Right atrium auricular region (tissue), 2 donors: ENCODE data around the gene MYO1E. TPM values are rescaled to one million over a fixed set of nuclear protein-coding genes. Genes with fewer than 3 reads are reported as not detected.

ENCODE experiments used
- DNase-seq: peaks from one replicate; pipeline ENCODE4 v3.0.0-alpha.2; 2019; ENCODE audit warnings: low spot score
- H3K27ac ChIP-seq, 2 donors: fragments of 200-600 bp; sonication (generic); 1 replicate in 1 of 2; 2 replicates in 1 of 2; pipeline ENCODE4 v1.5.1; 2016 to 2019
- H3K27me3 ChIP-seq, 2 donors: fragments of 200-600 bp; sonication (generic); one replicate each; pipeline versions ENCODE4 v1.5.1 to v1.6.0; 2017 to 2019
- H3K36me3 ChIP-seq: fragments of 200-600 bp; sonication (generic); one replicate; pipeline ENCODE4 v1.5.1; 2016
- H3K4me1 ChIP-seq, 2 donors: fragments of 200-600 bp; sonication (generic); one replicate each; pipeline versions ENCODE4 v1.5.1 to v1.6.0; 2017 to 2019
- H3K4me3 ChIP-seq, 2 donors: fragments of 200-600 bp; sonication (generic); 1 replicate in 1 of 2; 2 replicates in 1 of 2; pipeline ENCODE4 v1.5.1; 2017 to 2019; ENCODE audit warnings: mild to moderate bottlenecking in 1 of 2, moderate library complexity in 1 of 2
- H3K9me3 ChIP-seq, 2 donors: fragments of 200-600 bp; sonication (generic); one replicate each; pipeline ENCODE4 v1.5.1; 2019
- total RNA-seq, 2 donors: library from RNA; depleted of rRNA; stranded (reverse); fragments of >200 nt; gene quantifications; one replicate each; pipeline ENCODE4 v1.1.0, GENCODE V29; 2016
- TF ChIP-seq, protein P1 (sequence below), 2 donors: fragments of 200-600 bp; sonication (generic); IDR thresholded peaks; one replicate each; pipeline ENCODE4 v1.5.1; 2019; ENCODE audit warnings: antibody characterized with exemption in 2 of 2

Gene MYO1E
- total RNA-seq, 2 donors from 2014 or later: 9.6 to 17.2 TPM

DNA sequence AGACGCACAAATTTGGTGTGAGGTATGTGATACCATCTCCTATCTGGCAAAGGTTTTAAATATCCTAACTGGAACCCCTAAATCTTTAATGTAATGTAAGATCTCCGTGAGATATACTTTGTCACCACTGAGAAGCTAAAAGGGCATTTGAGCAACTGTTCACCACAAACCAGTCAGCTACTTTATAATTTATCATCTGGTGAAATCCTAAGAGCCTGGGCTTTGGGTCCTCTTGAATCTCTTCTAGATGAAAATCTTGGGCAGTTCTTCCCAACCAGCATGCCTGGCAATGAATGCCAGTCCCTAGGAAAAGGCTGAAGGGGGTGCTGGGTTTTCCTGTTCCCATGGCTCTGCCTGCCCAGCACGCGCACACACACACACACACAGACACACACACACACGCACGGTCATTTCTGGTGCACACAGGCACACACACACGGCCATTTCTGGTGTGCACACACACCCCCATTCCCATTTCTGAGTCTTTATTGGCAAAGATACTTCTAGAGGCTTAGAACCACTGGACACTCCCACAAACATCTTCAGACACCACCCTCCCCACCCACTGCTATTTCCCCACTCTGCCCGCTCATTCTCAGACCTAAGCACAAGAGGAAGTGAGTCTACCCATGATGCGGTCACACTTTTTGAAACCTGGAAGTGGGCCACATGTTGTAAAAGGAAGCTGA is 72.6 kb downstream of the MYO1E start:
- Histone ChIP-seq H3K27ac (peak overlapping the region; percentile 42 to 55), H3K36me3 (no peaks in the 10 kb centered on the region), H3K4me1 (peaks cover 0 to 34% of the 10 kb centered on the region in 2 donors), H3K9me3 (no peaks in the 10 kb centered on the region), H3K27me3 (no peaks in the 10 kb centered on the region), H3K4me3 (no peak overlapping the region)
- peak; percentile 91 for DNase-seq
- TF ChIP-seq, protein P1, sequence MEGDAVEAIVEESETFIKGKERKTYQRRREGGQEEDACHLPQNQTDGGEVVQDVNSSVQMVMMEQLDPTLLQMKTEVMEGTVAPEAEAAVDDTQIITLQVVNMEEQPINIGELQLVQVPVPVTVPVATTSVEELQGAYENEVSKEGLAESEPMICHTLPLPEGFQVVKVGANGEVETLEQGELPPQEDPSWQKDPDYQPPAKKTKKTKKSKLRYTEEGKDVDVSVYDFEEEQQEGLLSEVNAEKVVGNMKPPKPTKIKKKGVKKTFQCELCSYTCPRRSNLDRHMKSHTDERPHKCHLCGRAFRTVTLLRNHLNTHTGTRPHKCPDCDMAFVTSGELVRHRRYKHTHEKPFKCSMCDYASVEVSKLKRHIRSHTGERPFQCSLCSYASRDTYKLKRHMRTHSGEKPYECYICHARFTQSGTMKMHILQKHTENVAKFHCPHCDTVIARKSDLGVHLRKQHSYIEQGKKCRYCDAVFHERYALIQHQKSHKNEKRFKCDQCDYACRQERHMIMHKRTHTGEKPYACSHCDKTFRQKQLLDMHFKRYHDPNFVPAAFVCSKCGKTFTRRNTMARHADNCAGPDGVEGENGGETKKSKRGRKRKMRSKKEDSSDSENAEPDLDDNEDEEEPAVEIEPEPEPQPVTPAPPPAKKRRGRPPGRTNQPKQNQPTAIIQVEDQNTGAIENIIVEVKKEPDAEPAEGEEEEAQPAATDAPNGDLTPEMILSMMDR (IDR thresholded peaks at IDR 0.05): no peak

DNA sequence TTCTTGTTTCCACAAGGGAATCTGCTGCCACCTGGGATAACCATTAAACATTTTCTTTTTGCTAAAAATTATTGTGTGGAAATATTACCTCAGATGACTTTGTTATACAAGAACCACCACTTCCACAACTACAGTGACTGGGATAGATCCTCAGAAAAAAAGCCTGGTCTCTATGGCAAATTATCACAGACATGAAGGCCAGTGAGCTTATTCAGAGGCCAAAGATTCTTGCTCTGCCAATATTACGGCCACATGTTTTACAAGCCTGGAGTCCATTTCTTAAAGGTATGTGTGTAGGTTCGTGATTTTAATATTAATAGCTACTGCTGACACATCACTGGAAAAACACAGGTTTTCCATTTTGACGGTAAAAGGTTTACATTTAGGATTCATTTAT is 73.8 kb downstream of the MYO1E start:
- no peak for DNase-seq
- no peaks in the 10 kb centered on the region for H3K27me3 ChIP-seq
- H3K9me3 ChIP-seq: no peaks in the 10 kb centered on the region
- no peak overlapping the region for H3K27ac ChIP-seq
- H3K4me1 ChIP-seq: peaks cover 0 to 35% of the 10 kb centered on the region in 2 donors
- H3K36me3 ChIP-seq: no peaks in the 10 kb centered on the region
- TF ChIP-seq, protein P1 (IDR thresholded peaks at IDR 0.05): no peak
- no peak overlapping the region for H3K4me3 ChIP-seq

DNA sequence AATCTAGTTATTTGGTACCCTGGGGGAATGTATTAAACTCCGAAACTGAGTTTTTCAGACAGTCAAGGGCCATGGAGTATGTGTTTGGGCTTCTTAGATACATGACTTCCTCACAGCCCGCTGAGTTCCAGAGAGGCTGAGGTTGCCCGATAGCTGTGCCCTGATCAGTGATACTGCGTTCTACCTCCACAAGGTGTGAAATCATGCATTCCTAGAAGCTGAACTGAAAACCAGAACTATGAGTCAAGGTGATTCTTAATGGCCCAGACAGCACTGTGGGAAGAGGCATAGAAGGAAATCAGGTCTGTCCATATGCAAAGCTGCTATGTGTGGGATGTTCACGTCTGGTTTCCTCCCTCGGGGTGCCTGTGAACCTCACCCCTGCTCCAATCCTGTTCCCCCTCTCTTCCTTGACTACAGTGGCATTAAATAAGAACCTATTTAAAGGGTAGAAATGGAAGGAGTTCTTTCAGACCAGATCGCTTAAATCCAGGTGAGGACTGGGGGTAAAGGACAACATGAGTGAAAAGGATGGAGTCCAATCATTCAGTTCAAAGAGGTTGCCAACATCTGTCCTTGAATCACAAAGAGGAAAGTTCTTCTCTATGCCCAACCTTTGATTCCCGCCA is 74.3 kb downstream of the MYO1E start:
- Histone ChIP-seq H3K9me3 (no peaks in the 10 kb centered on the region), H3K4me3 (no peak overlapping the region), H3K36me3 (no peaks in the 10 kb centered on the region), H3K27me3 (no peaks in the 10 kb centered on the region), H3K27ac (no peak overlapping the region), H3K4me1 (peaks cover 0 to 35% of the 10 kb centered on the region in 2 donors)
- no peak for DNase-seq
- TF ChIP-seq, protein P1 (IDR thresholded peaks at IDR 0.05): no peak

DNA sequence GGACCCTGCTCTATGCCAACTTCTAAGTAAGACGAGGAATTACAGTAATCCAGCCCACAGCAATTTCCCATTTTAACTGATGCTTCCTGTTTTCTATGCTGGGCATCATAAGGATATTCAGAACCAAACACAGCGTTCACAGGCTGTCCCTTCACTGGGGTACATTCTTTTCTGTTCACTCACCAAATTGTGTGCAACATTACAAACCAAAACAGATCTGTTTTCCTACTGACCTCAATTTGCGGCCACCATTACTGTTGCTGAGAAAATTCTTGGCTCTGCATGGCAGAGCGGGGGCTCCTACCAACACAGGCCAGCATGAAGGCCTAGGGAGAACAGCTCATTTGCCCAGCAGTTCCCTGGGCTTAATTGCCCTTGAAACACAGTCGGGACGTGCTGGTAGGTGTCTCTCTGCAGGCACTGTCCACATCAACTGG is 76.5 kb downstream of the MYO1E start:
- TF ChIP-seq, protein P1 (IDR thresholded peaks at IDR 0.05): no peak
- Histone ChIP-seq H3K27me3 (no peaks in the 10 kb centered on the region), H3K9me3 (no peaks in the 10 kb centered on the region), H3K4me1 (peaks cover 0 to 43% of the 10 kb centered on the region in 2 donors), H3K27ac (peak overlapping the region; percentile 57 to 62), H3K36me3 (no peaks in the 10 kb centered on the region), H3K4me3 (no peak overlapping the region)
- DNase-seq: no peak

DNA sequence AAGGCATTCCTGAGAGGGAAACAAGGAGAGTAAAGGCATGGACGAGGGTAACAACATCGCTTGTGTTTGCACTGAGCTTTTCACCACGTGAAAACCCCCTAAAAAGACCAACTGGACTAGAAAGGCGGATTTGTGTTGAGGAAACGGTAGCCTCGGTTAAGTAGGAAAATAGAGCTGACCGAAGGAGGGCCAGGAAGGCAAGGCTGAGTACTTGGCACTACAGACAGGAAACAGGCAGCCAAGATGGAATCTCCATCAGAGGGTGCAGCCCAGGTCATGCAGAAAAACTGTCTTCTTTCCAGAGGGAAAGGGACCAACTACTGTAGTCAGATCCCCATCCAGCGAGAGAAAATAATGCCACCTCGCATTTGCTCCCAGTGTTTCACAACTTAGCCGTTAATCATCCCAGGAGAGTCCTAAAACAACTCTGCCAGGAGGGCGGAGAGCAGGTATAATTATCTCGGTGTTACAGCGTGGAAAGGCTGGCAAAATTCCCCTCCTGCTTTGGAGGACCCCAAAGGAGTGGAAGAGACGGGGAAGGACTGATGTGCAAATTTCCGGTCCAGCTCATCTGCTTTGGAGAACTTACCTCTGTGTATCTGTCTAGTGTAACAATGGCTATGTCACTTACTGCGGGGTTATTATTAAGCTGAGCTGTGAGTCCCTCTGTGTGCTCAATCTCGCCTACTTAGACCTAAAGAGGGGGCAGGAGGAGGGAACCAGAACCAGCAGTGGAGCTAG is 77.2 kb downstream of the MYO1E start:
- Histone ChIP-seq H3K27me3 (no peaks in the 10 kb centered on the region), H3K36me3 (no peaks in the 10 kb centered on the region), H3K9me3 (no peaks in the 10 kb centered on the region), H3K4me1 (peaks cover 0 to 41% of the 10 kb centered on the region in 2 donors), H3K27ac (peak overlapping the region; percentile 57 to 62), H3K4me3 (no peak overlapping the region)
- DNase-seq: no peak
- TF ChIP-seq, protein P1 (IDR thresholded peaks at IDR 0.05): no peak
